Measurements from ENCODE around the gene ENTREP1.

The ENTREP1 gene

DNA sequence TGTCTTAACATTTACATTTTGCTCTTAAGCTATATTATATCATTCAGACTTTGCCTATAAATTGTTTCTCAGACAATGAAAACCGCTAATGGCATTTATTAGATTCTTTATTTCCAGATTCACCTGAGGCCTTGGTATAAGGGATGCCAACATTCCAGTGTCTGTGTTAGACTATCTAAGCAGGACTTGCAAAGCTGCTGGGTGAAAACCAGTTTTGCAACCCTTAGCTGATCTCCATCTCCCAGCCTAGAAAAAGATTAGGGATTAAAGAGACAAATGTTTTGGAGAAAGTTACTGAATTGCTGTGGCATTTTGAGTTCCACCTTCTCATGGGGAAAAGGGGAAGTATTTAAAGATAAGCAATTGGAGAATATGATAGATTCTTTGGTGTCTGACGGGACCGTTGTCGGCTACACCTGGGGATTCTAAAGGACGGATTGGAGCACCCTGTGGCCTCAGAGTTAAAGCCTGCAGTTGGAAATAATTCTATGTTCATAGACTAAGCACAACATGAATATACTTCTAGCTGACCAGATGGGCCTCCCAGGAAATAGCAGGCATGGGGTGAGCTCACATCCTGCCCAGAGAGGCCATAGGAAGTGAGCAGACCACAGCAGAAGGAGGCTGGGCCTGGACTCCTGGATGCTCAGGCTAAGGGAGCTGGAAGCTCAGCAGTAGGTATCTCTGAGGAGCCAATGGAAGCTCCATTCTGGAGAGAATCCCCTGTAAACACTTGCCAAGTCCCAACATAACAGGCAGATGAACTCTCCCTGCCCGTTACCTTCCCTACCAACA is 21.8 kb downstream of the ENTREP1 start:
- H3K4me3 ChIP-seq (ENCODE audit: low read length) = no peak overlapping the region
- no peaks in the 10 kb centered on the region for H3K36me3 ChIP-seq (ENCODE audit: control insufficient read depth, low read depth, low read length)
- peaks cover 8% of the 10 kb centered on the region for H3K4me1 ChIP-seq (ENCODE audit: control insufficient read depth, low read depth, low read length)
- H3K9ac ChIP-seq (ENCODE audit: low read length) = no peak overlapping the region
- H3K27ac ChIP-seq (ENCODE audit: low read length) = no peak overlapping the region
- H3K9me3 ChIP-seq (ENCODE audit: control insufficient read depth, low read depth, low read length) = no peaks in the 10 kb centered on the region
- no peaks in the 10 kb centered on the region for H3K27me3 ChIP-seq (ENCODE audit: control insufficient read depth, insufficient read depth, low read length)

DNA sequence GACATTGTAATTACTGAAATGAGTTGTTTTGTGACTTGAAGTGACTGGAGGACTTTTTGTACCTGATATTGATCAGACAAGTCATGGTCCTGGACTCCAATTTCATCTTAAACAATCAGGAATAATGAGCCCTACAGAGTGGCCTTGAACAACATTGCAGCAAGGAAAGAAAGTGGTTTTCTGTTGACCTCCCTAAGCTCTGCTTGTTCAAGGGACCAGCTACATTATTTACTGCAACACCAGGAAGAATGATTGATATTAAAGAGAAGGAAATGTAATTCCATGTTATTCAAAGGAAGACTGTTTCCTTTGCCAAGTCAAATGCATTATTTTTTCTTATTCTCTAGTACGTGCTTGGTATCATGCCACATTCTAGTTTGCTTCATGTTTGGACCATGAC is 22.6 kb downstream of the ENTREP1 start:
- Histone ChIP-seq H3K4me3 (ENCODE audit: low read length) (no peak overlapping the region), H3K27me3 (ENCODE audit: control insufficient read depth, insufficient read depth, low read length) (no peaks in the 10 kb centered on the region), H3K9ac (ENCODE audit: low read length) (no peak overlapping the region), H3K27ac (ENCODE audit: low read length) (no peak overlapping the region), H3K36me3 (ENCODE audit: control insufficient read depth, low read depth, low read length) (no peaks in the 10 kb centered on the region), H3K9me3 (ENCODE audit: control insufficient read depth, low read depth, low read length) (no peaks in the 10 kb centered on the region), H3K4me1 (ENCODE audit: control insufficient read depth, low read depth, low read length) (peaks cover 8% of the 10 kb centered on the region)

DNA sequence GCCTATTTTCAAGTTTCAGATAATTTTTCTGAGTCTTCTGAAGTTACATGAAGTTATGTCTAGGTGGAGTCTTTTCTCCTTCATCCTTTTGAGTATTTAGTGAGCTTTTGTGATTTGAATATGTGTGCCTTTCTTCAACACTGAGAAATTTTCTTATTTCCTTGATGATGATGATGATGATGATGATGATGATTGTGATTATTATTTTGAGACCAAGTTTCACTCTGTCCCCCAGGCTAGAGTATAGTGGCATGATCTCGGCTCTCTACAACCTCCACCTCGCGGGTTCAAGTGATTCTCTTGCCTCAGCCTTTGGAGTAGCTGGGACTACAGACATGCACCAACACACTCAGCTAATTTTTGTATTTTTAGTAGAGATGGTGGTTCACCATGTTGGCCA is 26.2 kb downstream of the ENTREP1 start:
- Histone ChIP-seq H3K27me3 (ENCODE audit: control insufficient read depth, insufficient read depth, low read length) (no peaks in the 10 kb centered on the region), H3K4me3 (ENCODE audit: low read length) (no peak overlapping the region), H3K9ac (ENCODE audit: low read length) (no peak overlapping the region), H3K9me3 (ENCODE audit: control insufficient read depth, low read depth, low read length) (no peaks in the 10 kb centered on the region), H3K27ac (ENCODE audit: low read length) (no peak overlapping the region), H3K36me3 (ENCODE audit: control insufficient read depth, low read depth, low read length) (no peaks in the 10 kb centered on the region), H3K4me1 (ENCODE audit: control insufficient read depth, low read depth, low read length) (peaks cover 2% of the 10 kb centered on the region)

DNA sequence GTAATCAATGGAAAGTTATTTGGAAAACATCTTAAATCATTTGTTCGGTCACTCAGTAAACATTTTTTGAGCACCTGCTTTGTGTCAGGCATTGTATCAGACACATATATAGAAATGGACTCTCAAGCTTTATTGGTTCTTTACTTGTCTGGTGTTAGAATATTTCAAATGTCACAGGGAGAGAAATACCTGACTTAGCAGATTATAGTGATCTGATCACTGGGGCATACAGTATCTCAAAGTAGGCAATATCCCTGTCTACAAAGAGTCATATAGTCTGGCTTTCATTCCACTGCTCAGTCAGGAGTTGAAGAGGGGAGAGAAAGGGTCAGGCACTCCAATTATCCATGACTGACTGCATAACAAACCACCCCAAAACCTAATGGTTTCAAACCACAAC is 30.2 kb downstream of the ENTREP1 start:
- Histone ChIP-seq H3K27ac (ENCODE audit: low read length) (no peak overlapping the region), H3K27me3 (ENCODE audit: control insufficient read depth, insufficient read depth, low read length) (no peaks in the 10 kb centered on the region), H3K36me3 (ENCODE audit: control insufficient read depth, low read depth, low read length) (no peaks in the 10 kb centered on the region), H3K9ac (ENCODE audit: low read length) (no peak overlapping the region), H3K9me3 (ENCODE audit: control insufficient read depth, low read depth, low read length) (no peaks in the 10 kb centered on the region), H3K4me3 (ENCODE audit: low read length) (no peak overlapping the region), H3K4me1 (ENCODE audit: control insufficient read depth, low read depth, low read length) (no peaks in the 10 kb centered on the region)

DNA sequence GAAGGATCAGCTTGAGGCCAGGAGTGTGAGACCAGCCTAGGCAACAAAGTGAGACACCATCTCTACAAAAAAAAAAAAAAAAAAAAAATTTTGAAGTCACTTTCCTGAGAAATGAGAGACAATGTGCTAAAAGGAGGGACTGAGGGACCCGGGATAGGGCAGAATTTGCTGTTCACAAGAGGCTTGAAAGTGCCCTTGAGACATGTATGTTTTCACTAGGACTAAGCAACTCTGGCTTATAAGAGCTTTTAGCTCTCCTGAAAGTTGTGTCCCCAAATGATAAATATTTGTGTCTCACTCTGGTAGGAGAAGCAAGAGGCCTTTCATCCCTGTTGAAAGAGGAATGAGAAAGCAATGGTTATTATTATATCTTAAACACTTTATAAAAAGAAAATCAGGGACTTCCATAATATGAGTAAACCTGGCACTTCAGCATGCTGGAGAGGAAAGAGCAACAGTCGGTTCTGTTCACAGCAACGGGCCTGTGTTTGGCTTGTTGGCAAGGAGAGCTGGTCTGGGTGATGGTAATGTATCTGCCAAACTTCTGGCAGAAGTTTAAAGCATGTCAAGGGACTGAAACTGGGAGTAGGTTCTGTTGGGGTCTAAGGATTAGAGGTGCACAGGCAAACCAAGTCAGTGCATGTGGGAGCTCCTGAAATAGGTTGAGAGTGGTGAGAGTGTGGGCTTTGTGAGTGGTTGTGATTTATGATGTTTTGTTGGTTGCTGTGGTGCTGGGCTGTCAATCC is 32.2 kb downstream of the ENTREP1 start:
- Histone ChIP-seq H3K9ac (ENCODE audit: low read length) (no peak overlapping the region), H3K4me1 (ENCODE audit: control insufficient read depth, low read depth, low read length) (no peaks in the 10 kb centered on the region), H3K27ac (ENCODE audit: low read length) (no peak overlapping the region), H3K4me3 (ENCODE audit: low read length) (no peak overlapping the region), H3K27me3 (ENCODE audit: control insufficient read depth, insufficient read depth, low read length) (no peaks in the 10 kb centered on the region), H3K36me3 (ENCODE audit: control insufficient read depth, low read depth, low read length) (no peaks in the 10 kb centered on the region), H3K9me3 (ENCODE audit: control insufficient read depth, low read depth, low read length) (no peaks in the 10 kb centered on the region)

DNA sequence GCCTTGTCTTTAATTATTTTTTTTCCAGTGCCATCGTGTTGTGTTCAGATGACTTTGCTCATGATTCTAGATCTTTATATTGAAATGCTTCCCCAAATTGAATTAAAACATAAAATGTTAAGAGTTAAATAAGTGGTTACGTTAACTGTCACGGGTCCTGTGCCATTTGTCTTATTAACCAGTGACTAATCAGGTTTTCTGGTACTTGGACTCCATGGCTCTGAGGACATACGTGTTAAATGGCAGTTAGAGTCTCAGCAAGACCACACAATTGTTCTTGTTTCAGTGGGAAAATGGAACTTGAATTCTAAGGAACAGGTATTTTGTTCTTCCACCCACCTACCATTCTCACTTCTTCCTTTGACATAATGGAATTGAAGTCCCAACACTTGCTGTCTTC is 32.8 kb downstream of the ENTREP1 start:
- H3K27me3 ChIP-seq (ENCODE audit: control insufficient read depth, insufficient read depth, low read length) = no peaks in the 10 kb centered on the region
- no peak overlapping the region for H3K9ac ChIP-seq (ENCODE audit: low read length)
- no peak overlapping the region for H3K4me3 ChIP-seq (ENCODE audit: low read length)
- H3K27ac ChIP-seq (ENCODE audit: low read length) = no peak overlapping the region
- no peaks in the 10 kb centered on the region for H3K36me3 ChIP-seq (ENCODE audit: control insufficient read depth, low read depth, low read length)
- H3K9me3 ChIP-seq (ENCODE audit: control insufficient read depth, low read depth, low read length) = no peaks in the 10 kb centered on the region
- H3K4me1 ChIP-seq (ENCODE audit: control insufficient read depth, low read depth, low read length) = no peaks in the 10 kb centered on the region

DNA sequence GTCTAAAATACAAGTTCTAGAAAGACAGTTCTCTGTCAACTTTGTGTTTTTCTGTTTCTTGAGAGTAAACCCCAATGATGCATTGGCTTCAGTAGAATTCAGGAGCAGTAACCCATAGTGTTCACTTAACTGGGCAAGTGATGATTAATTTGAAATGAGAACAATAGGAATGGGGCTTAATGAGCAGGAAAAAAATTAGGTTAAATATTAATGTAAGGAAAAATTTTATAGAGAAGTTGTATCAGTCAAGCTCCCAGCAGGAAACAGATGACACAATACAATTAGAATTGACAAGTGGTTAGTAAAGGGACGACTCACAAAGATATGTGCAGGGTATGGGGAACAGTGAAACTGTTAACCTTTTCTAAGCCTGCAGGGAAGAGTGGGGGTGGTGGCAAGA is 38.2 kb downstream of the ENTREP1 start:
- Histone ChIP-seq H3K9me3 (ENCODE audit: control insufficient read depth, low read depth, low read length) (no peaks in the 10 kb centered on the region), H3K4me3 (ENCODE audit: low read length) (no peak overlapping the region), H3K4me1 (ENCODE audit: control insufficient read depth, low read depth, low read length) (no peaks in the 10 kb centered on the region), H3K36me3 (ENCODE audit: control insufficient read depth, low read depth, low read length) (no peaks in the 10 kb centered on the region), H3K9ac (ENCODE audit: low read length) (no peak overlapping the region), H3K27ac (ENCODE audit: low read length) (no peak overlapping the region), H3K27me3 (ENCODE audit: control insufficient read depth, insufficient read depth, low read length) (no peaks in the 10 kb centered on the region)

DNA sequence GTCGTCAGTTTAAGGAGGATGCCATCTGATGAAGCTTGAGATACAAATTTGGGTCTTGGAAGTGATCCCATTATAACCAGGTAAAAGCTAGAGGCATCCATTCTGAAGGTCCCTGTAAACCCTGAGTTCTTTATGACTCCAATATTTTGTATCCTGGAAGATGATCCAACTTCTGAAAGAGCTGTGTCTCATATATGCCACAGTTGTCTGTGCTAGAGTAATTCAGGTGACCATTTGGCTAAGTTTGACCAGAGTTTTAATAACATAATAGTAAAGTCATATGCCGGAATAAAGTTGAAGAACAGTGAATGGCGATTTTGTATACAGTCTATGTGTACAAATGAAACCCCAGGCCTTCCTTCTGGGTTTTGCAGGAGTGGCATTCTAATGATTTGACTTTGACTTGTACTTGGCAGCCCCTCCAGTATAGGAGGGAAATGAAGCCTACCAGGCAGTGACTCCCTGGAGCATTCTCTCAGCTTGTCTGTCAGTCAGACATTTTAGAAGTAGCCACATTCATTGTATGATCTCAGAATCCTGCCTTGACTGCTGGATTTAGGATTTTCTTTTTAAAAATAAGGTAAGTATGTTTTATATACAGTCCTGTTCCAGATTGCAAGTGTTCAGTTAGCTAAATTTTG is 39.6 kb downstream of the ENTREP1 start:
- no peaks in the 10 kb centered on the region for H3K36me3 ChIP-seq (ENCODE audit: control insufficient read depth, low read depth, low read length)
- no peaks in the 10 kb centered on the region for H3K4me1 ChIP-seq (ENCODE audit: control insufficient read depth, low read depth, low read length)
- no peaks in the 10 kb centered on the region for H3K9me3 ChIP-seq (ENCODE audit: control insufficient read depth, low read depth, low read length)
- no peak overlapping the region for H3K9ac ChIP-seq (ENCODE audit: low read length)
- H3K27ac ChIP-seq (ENCODE audit: low read length) = no peak overlapping the region
- no peaks in the 10 kb centered on the region for H3K27me3 ChIP-seq (ENCODE audit: control insufficient read depth, insufficient read depth, low read length)
- H3K4me3 ChIP-seq (ENCODE audit: low read length) = no peak overlapping the region

DNA sequence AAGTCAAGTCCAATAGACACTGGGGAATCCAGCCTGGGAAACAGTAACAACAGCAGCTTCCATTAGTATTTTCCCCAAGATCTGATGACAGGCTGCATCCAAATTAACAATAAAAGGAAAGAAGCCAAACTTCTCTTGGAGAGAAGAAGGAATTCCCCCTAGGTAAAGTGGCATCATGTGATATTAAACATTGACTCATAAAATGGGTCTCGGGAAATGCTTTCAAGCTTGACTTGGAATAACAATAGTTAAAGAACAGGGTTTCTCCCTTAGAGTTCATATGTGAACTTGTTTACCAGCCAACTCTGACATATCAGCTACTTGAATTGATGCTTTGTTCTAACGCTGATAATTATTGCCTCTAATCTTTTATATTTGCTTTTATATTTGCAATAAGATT is 45.4 kb downstream of the ENTREP1 start:
- H3K4me3 ChIP-seq (ENCODE audit: low read length) = no peak overlapping the region
- H3K27ac ChIP-seq (ENCODE audit: low read length) = no peak overlapping the region
- no peaks in the 10 kb centered on the region for H3K9me3 ChIP-seq (ENCODE audit: control insufficient read depth, low read depth, low read length)
- H3K27me3 ChIP-seq (ENCODE audit: control insufficient read depth, insufficient read depth, low read length) = no peaks in the 10 kb centered on the region
- H3K36me3 ChIP-seq (ENCODE audit: control insufficient read depth, low read depth, low read length) = no peaks in the 10 kb centered on the region
- peaks cover 3% of the 10 kb centered on the region for H3K4me1 ChIP-seq (ENCODE audit: control insufficient read depth, low read depth, low read length)
- H3K9ac ChIP-seq (ENCODE audit: low read length) = no peak overlapping the region

DNA sequence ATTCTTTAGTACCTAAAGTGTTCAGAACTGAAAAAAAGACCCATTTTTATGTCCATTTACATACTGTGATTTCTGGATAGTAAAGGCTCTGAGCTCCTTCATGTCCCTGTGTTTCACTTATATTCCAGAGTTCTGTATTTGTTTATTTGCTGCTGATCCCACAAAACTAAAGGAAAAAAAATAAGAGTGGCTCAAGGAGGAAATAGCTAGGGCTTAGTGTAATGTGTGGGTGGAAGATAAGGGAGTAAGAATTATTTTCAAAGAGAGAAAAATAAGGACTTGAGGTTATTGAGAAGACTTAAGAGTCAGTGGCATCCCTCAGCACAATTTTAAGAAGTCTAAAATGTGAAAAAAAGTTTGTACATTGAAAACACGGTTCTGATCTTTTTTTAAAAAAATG is 46.0 kb downstream of the ENTREP1 start:
- no peak overlapping the region for H3K9ac ChIP-seq (ENCODE audit: low read length)
- no peaks in the 10 kb centered on the region for H3K9me3 ChIP-seq (ENCODE audit: control insufficient read depth, low read depth, low read length)
- H3K4me1 ChIP-seq (ENCODE audit: control insufficient read depth, low read depth, low read length) = peaks cover 3% of the 10 kb centered on the region
- H3K27me3 ChIP-seq (ENCODE audit: control insufficient read depth, insufficient read depth, low read length) = no peaks in the 10 kb centered on the region
- H3K36me3 ChIP-seq (ENCODE audit: control insufficient read depth, low read depth, low read length) = no peaks in the 10 kb centered on the region
- H3K4me3 ChIP-seq (ENCODE audit: low read length) = no peak overlapping the region
- no peak overlapping the region for H3K27ac ChIP-seq (ENCODE audit: low read length)

DNA sequence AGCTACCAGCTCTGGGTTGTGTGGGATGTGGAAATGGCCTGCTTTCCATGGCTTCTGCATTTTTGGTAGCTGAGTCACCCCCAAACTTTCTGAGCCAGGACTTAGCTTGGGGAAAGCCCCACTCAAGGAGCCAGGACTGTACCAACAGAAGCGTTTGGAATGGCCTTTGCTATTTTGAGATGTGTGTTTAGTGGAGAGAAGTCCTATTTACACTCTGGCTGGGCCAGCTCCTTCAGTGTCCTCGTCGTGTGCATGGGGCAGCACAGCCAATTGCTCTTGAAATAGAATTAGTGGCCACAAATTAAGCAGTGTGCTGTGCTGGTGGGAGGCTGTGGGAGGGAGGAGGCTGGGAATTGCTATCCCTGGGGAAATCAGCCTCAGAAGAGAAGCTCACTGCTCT is 51.6 kb downstream of the ENTREP1 start:
- Histone ChIP-seq H3K9me3 (ENCODE audit: control insufficient read depth, low read depth, low read length) (no peaks in the 10 kb centered on the region), H3K4me3 (ENCODE audit: low read length) (no peak overlapping the region), H3K9ac (ENCODE audit: low read length) (no peak overlapping the region), H3K27ac (ENCODE audit: low read length) (no peak overlapping the region), H3K27me3 (ENCODE audit: control insufficient read depth, insufficient read depth, low read length) (no peaks in the 10 kb centered on the region), H3K36me3 (ENCODE audit: control insufficient read depth, low read depth, low read length) (no peaks in the 10 kb centered on the region), H3K4me1 (ENCODE audit: control insufficient read depth, low read depth, low read length) (peaks cover 7% of the 10 kb centered on the region)

All from iPS-18a (cell line).